Adrenal gland (tissue), 5 donors: ENCODE measurements around the gene ACP4.

Source experiments
- POLR2A ChIP-seq, 2 donors: fragments of 450-650 bp; IDR thresholded peaks; one replicate each; pipeline ENCODE4 v1.6.1; 2017; ENCODE audit warnings: antibody characterized with exemption in 2 of 2, mild to moderate bottlenecking in 2 of 2, moderate library complexity in 1 of 2
- TF ChIP-seq, protein P1 (sequence below), 6 experiments: fragments of 450-650 bp in 4 of 6; fragments of 200-600 bp in 2 of 6; sonication (generic) in 1 of 6; IDR thresholded peaks; 1 replicate in 5 of 6; 2 replicates in 1 of 6; pipeline versions ENCODE4 v1.5.1 to v1.8.0; 2016 to 2021; ENCODE audit warnings: antibody characterized with exemption in 6 of 6, mild to moderate bottlenecking in 2 of 6, moderate library complexity in 1 of 6
- donor health status: DM: no; HTN: no; CAD: no.

- no peak for TF ChIP-seq POLR2A (IDR thresholded peaks at IDR 0.05)
- TF ChIP-seq, protein P1, sequence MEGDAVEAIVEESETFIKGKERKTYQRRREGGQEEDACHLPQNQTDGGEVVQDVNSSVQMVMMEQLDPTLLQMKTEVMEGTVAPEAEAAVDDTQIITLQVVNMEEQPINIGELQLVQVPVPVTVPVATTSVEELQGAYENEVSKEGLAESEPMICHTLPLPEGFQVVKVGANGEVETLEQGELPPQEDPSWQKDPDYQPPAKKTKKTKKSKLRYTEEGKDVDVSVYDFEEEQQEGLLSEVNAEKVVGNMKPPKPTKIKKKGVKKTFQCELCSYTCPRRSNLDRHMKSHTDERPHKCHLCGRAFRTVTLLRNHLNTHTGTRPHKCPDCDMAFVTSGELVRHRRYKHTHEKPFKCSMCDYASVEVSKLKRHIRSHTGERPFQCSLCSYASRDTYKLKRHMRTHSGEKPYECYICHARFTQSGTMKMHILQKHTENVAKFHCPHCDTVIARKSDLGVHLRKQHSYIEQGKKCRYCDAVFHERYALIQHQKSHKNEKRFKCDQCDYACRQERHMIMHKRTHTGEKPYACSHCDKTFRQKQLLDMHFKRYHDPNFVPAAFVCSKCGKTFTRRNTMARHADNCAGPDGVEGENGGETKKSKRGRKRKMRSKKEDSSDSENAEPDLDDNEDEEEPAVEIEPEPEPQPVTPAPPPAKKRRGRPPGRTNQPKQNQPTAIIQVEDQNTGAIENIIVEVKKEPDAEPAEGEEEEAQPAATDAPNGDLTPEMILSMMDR (IDR thresholded peaks at IDR 0.05), result no peak
Measured at GRCh38 chr19:50794074-50794875, 4.1 kb downstream of the ACP4 start.
